ENCODE results near the gene FAM50B. TPM values are rescaled to one million over a fixed set of nuclear protein-coding genes. Genes with fewer than 3 reads are reported as not detected.

Gene FAM50B
- total and polyA plus RNA-seq, 2 donors (not counting 1 experiment from before 2014, with no cell fraction given): 4.2 to 9.8 TPM

DNA sequence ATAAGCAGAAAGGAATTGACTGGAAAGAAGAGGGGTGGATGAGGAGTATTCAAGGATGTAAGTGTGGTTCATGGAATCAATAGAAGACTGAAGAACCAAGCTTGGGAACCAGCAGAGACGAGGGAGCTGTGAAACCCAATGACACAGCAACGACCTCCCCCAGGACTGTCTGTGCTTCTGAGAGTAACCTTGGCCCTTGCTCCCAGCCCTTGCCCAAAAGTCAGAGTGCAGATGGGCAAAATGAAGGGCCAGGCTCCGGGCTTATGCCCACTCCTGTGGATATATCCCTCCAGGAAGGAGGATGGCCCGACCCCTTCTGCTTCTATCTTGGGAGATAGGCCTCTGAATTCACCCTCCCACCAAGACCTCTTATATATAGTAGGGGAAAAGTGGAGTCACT lies 24.9 kb downstream of the FAM50B start:
- Histone ChIP-seq H3K79me2 (ENCODE audit: control insufficient read depth, insufficient read depth, low read length) (no peaks in the 10 kb centered on the region), H3K36me3 (replicated peaks in 1 of 2; ENCODE audit: control extremely low read depth in 1 of 2, control insufficient read depth in 1 of 2, extremely low read depth in 1 of 2, insufficient read depth in 2 of 2, low read length in 1 of 2) (no peaks in the 10 kb centered on the region), H2AFZ (ENCODE audit: insufficient read depth, low read depth, low read length, poor library complexity, severe bottlenecking) (no peak overlapping the region), H3K4me2 (replicated peaks; ENCODE audit: low read depth, low read length, poor library complexity, severe bottlenecking) (no peak overlapping the region), H3K9me3 (ENCODE audit: control extremely low read depth in 1 of 3, control insufficient read depth in 2 of 3, insufficient read depth in 1 of 3, low read length in 2 of 3) (no peaks in the 10 kb centered on the region), H4K20me1 (ENCODE audit: control insufficient read depth, insufficient read depth, low read length, poor library complexity, severe bottlenecking) (no peaks in the 10 kb centered on the region), H3K4me1 (ENCODE audit: control insufficient read depth in 2 of 2, insufficient read depth in 2 of 2, low read length in 2 of 2) (no peaks in the 10 kb centered on the region), H3K27ac (ENCODE audit: low read length in 2 of 2) (no peak overlapping the region), H3K4me3 (ENCODE audit: control extremely low read depth in 1 of 5, extremely low read depth in 1 of 5, insufficient read depth in 1 of 5, low read depth in 2 of 5, low read length in 4 of 5) (no peak overlapping the region), H3K9ac (ENCODE audit: low read length) (no peak overlapping the region), H3K27me3 (replicated peaks in 1 of 4; ENCODE audit: control extremely low read depth in 1 of 4, control insufficient read depth in 3 of 4, insufficient read depth in 4 of 4, low read length in 3 of 4) (no peaks in the 10 kb centered on the region)
- no peak for DNase-seq
- Mint-ChIP-seq H3K4me1 (no peaks in the 10 kb centered on the region), H3K9me3 (ENCODE audit: insufficient read depth) (no peaks in the 10 kb centered on the region), H3K4me3 (no peak overlapping the region), H3K27ac (no peak overlapping the region), H3K27me3 (peaks cover 21% of the 10 kb centered on the region)
- ChIA-PET POLR2A (no interaction called here), CTCF (no interaction called here)
- TF ChIP-seq EZH2 (IDR thresholded peaks at IDR 0.05; ENCODE audit: borderline replicate concordance, insufficient read depth, low read depth, low read length, poor library complexity, severe bottlenecking): no peak
- no peak for TF ChIP-seq CTCF (IDR thresholded peaks at IDR 0.05)
- WGBS (ENCODE audit: insufficient coverage): 67% methylated on average over 2 of the region's 4 CpGs
- intact Hi-C loops (cut with micrococcal nuclease): no loop called here
- no peak for ATAC-seq (ENCODE audit: low read depth)

DNA sequence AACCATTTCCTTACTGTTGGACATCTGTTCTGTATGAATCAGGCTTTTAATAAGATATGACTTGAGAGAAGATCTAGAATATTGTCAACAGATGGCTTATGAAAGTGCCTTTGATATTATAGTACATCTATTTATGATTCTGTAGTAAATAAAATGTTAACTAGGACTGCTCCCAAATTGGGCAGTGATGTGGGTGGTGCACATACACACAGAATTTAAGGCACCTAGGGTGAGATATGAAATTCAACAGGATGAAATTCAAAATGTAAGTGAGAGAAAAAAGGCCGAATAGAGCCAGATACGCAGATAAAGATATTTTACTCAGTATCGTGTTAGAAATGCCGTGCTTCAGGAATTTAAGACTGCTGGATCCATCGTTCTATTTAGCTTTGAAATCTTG lies 26.3 kb downstream of the FAM50B start:
- no peaks in the 10 kb centered on the region for H3K27me3 ChIP-seq (replicated peaks in 1 of 4; ENCODE audit: control extremely low read depth in 1 of 4, control insufficient read depth in 3 of 4, insufficient read depth in 4 of 4, low read length in 3 of 4)
- Mint-ChIP-seq H3K27ac (no peak overlapping the region), H3K4me1 (no peaks in the 10 kb centered on the region), H3K9me3 (ENCODE audit: insufficient read depth) (no peaks in the 10 kb centered on the region), H3K4me3 (no peak overlapping the region), H3K27me3 (peaks cover 14% of the 10 kb centered on the region)
- H2AFZ ChIP-seq (ENCODE audit: insufficient read depth, low read depth, low read length, poor library complexity, severe bottlenecking): no peak overlapping the region
- no peak for DNase-seq
- no peak for ATAC-seq (ENCODE audit: low read depth)
- CTCF ChIA-PET: no interaction called here
- no peak overlapping the region for H3K4me2 ChIP-seq (replicated peaks; ENCODE audit: low read depth, low read length, poor library complexity, severe bottlenecking)
- no peak overlapping the region for H3K9ac ChIP-seq (ENCODE audit: low read length)
- intact Hi-C loops (cut with micrococcal nuclease): no loop called here
- no peaks in the 10 kb centered on the region for H3K79me2 ChIP-seq (ENCODE audit: control insufficient read depth, insufficient read depth, low read length)
- H4K20me1 ChIP-seq (ENCODE audit: control insufficient read depth, insufficient read depth, low read length, poor library complexity, severe bottlenecking): no peaks in the 10 kb centered on the region
- TF ChIP-seq CTCF (IDR thresholded peaks at IDR 0.05) (no peak), EZH2 (IDR thresholded peaks at IDR 0.05; ENCODE audit: borderline replicate concordance, insufficient read depth, low read depth, low read length, poor library complexity, severe bottlenecking) (no peak)
- 100% methylated on average over 1 of the region's 5 CpGs for WGBS (ENCODE audit: insufficient coverage)
- H3K9me3 ChIP-seq (ENCODE audit: control extremely low read depth in 1 of 3, control insufficient read depth in 2 of 3, insufficient read depth in 1 of 3, low read length in 2 of 3): no peaks in the 10 kb centered on the region
- POLR2A ChIA-PET: no interaction called here
- H3K27ac ChIP-seq (ENCODE audit: low read length in 2 of 2): no peak overlapping the region
- H3K4me3 ChIP-seq (ENCODE audit: control extremely low read depth in 1 of 5, extremely low read depth in 1 of 5, insufficient read depth in 1 of 5, low read depth in 2 of 5, low read length in 4 of 5): no peak overlapping the region
- H3K4me1 ChIP-seq (ENCODE audit: control insufficient read depth in 2 of 2, insufficient read depth in 2 of 2, low read length in 2 of 2): no peaks in the 10 kb centered on the region
- no peaks in the 10 kb centered on the region for H3K36me3 ChIP-seq (replicated peaks in 1 of 2; ENCODE audit: control extremely low read depth in 1 of 2, control insufficient read depth in 1 of 2, extremely low read depth in 1 of 2, insufficient read depth in 2 of 2, low read length in 1 of 2)

Measured in B cell (primary cell).